Keratinocyte (primary cell): ENCODE results near the gene P2RX1.

Experiments used
- CTCF ChIP-seq, 3 experiments: IDR thresholded peaks in 1 of 3; conservative IDR thresholded peaks in 1 of 3; optimal IDR thresholded peaks in 1 of 3; 2 replicates in 2 of 3; 3 replicates in 1 of 3; pipeline versions ENCODE3 to v1.5.1; 2011; ENCODE audit warnings: low read length in 3 of 3, mild to moderate bottlenecking in 3 of 3, moderate library complexity in 2 of 3, control low read depth in 1 of 3, inconsistent platforms in 1 of 3; ENCODE audit not compliant: insufficient read depth in 2 of 3; ENCODE audit errors: extremely low read depth in 1 of 3
- EZH2 ChIP-seq: IDR thresholded peaks from one replicate; pipeline ENCODE4 v1.6.1; 2012; ENCODE audit warnings: inconsistent platforms, mild to moderate bottlenecking, low read length, moderate library complexity

- TF ChIP-seq CTCF (optimal IDR thresholded peaks at IDR 0.05 in 1 of 3, IDR thresholded peaks at IDR 0.05 in 1 of 3, conservative IDR thresholded peaks at IDR 0.05 in 1 of 3; ENCODE audit: extremely low read depth in 1 of 3, insufficient read depth in 2 of 3, low read length in 3 of 3) (no peak), EZH2 (no peak)
Observed at GRCh38 chr17:3918372-3919122, 2.3 kb upstream of the P2RX1 start.
